Right hindlimb (tissue), 1 donor: ENCODE results near the gene HRH2.
"Not testable (repeated sequence)": the region's sequence is repeated elsewhere in the genome, so short reads cannot be mapped to it uniquely, and the experiment has no call there.

Experiments
- DNase-seq: peaks from one replicate; pipeline ENCODE4 v3.0.0-alpha.2; 2018

Gene HRH2

GRCh38 chr5:175649967-175650366, 7.9 kb upstream of the HRH2 start:
- no peak for DNase-seq

GRCh38 chr5:175650430-175651205, 7.3 kb upstream of the HRH2 start:
- DNase-seq, result not testable (repeated sequence)

GRCh38 chr5:175652741-175653663, 4.9 kb upstream of the HRH2 start:
- peak; percentile 28 for DNase-seq

- DNase-seq, result no peak
Observed at GRCh38 chr5:175653763-175654162, 4.1 kb upstream of the HRH2 start.

- no peak for DNase-seq
Observed at GRCh38 chr5:175654339-175654738, 3.5 kb upstream of the HRH2 start.

- no peak for DNase-seq
Observed at GRCh38 chr5:175654807-175655206, 3.1 kb upstream of the HRH2 start.

GRCh38 chr5:175655411-175655810, 2.5 kb upstream of the HRH2 start:
- DNase-seq, result no peak

GRCh38 chr5:175656966-175657365, 905 bp upstream of the HRH2 start:
- DNase-seq, result no peak

- no peak for DNase-seq
Observed at GRCh38 chr5:175658299-175659145, 651 bp downstream of the HRH2 start.

- DNase-seq, result no peak
Observed at GRCh38 chr5:175659546-175660253, 1.8 kb downstream of the HRH2 start.

GRCh38 chr5:175663186-175664184, 5.6 kb downstream of the HRH2 start:
- DNase-seq, result no peak

GRCh38 chr5:175664723-175665122, 6.9 kb downstream of the HRH2 start:
- no peak for DNase-seq

GRCh38 chr5:175666216-175666615, 8.3 kb downstream of the HRH2 start:
- no peak for DNase-seq

GRCh38 chr5:175668006-175668405, 10.1 kb downstream of the HRH2 start:
- DNase-seq, result no peak

- DNase-seq, result no peak
Observed at GRCh38 chr5:175670372-175670771, 12.5 kb downstream of the HRH2 start.

GRCh38 chr5:175671013-175671412, 13.1 kb downstream of the HRH2 start:
- DNase-seq, result no peak

- DNase-seq, result no peak
Observed at GRCh38 chr5:175672976-175673648, 15.2 kb downstream of the HRH2 start.

- no peak for DNase-seq
Observed at GRCh38 chr5:175674731-175675346, 17.0 kb downstream of the HRH2 start.

- no peak for DNase-seq
Observed at GRCh38 chr5:175675873-175676272, 18.0 kb downstream of the HRH2 start.

GRCh38 chr5:175677571-175677970, 19.7 kb downstream of the HRH2 start:
- DNase-seq, result no peak
